UCSD-AML1 (cell line): ENCODE results near the gene KLHL29.

Experiments
- DNase-seq: peaks from one replicate; lab custom pipeline; 2025; ENCODE audit not compliant: unreplicated experiment; lab: John Stamatoyannopoulos, UW

KLHL29 gene

GRCh38 chr2:23642516-23642915 lies 257.5 kb downstream of the KLHL29 start:
- no peak for DNase-seq

GRCh38 chr2:23645230-23645808 lies 260.3 kb downstream of the KLHL29 start:
- DNase-seq: no peak

- DNase-seq: no peak
These were observed 262.6 kb downstream of the KLHL29 start for GRCh38 chr2:23647563-23647962.

DNA sequence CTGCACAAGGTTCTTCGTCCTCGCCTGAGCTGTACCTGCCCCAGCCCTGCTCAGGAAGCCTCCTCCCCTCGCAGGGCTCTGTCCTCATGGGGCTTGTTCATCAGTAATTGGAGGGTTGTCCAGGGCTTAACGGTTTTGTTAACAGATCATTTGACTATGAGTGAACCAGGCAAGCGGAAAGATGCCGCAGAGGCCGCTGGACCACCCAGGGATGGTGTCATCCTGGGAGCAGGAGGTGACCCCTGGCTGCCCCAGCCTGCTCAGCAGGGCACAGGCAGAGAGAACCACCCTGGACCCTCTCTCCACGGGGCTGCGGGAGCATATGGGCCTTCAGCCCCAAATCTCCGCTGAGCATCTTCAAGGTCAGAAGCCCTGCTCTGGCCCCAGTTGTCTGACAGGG lies 264.3 kb downstream of the KLHL29 start:
- DNase-seq: no peak

- DNase-seq: no peak
These were observed 264.8 kb downstream of the KLHL29 start for GRCh38 chr2:23649819-23650218.

DNA sequence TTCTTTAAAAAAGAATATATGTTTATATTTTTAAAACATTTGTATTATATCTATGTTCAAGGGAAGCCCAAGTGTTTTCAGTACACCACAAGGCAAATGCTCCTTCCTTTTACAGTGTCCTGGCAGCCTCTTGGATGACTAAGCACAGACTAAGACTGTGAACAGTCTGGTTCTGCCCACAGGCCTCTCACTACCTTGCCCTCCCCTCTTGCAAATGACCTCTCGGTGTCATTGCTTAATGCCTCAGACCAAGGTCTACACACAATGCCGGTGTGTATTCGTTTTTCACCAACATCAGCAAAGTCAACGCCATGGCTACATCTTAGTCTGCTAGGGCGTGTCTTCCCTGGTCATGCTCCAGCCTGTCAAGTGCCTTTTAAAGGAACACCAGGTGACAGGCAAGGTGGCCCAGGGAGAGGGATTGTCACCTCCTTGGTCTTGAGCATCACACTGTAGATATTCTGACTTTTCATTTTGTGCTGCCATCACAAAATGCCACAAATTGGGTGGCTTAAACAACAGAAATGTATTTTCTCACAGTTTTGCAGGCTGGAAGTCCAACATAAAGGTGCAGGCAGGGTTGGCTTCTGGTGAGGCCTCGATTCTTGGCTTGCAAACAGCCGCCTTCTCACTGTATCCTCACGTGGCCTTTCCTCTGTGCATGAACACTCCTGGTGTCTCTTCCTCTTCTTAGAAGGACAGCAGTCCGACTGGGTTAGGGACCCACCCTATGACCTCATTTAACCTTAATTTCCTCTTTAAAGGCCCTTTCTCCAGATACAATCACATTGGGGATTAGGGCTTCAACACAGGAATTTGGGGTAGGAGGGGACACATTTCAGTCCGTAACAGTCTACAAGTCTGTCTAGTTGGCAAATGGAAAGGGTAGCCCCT lies 266.5 kb downstream of the KLHL29 start:
- DNase-seq: no peak

DNA sequence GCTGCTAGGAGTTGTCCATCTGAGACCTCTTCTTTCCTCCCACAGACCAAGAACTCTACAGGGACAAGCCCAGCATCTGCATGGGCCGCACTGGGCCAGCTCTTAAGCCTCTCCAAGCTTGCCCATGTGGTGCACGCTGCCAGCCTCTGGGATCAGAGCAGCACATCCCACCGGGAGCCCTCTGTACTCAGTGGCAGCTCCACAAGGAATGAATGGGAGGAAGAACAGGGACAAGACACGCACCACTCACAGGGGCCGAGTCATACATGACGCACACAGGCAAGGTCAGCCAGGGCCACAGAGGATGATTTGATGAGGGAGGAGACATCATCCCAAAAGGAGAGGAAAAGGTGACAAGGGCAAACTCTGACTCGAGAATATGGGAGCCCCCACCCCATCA lies 268.3 kb downstream of the KLHL29 start:
- DNase-seq: no peak

DNA sequence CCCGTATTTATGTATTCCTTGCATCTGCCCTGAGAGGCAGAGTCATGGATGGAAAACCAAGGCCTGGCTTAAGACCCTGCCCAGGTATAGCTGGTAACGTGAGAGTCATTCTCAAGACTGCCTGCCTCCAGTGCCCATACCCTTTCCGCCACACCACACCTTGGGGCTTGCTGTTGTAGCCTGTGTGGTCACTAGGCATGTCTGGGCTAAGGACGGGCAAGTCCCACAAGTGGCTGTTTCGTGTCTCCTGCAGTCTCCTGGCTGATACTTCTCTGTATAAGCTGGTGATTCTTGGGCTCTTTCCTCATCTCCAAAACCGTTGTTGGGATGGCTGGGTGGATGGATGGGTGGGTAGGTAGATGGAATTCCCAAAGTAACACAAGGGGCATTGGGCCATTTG lies 269.8 kb downstream of the KLHL29 start:
- DNase-seq: no peak

- no peak for DNase-seq
These were observed 271.1 kb downstream of the KLHL29 start for GRCh38 chr2:23655934-23656596.

DNA sequence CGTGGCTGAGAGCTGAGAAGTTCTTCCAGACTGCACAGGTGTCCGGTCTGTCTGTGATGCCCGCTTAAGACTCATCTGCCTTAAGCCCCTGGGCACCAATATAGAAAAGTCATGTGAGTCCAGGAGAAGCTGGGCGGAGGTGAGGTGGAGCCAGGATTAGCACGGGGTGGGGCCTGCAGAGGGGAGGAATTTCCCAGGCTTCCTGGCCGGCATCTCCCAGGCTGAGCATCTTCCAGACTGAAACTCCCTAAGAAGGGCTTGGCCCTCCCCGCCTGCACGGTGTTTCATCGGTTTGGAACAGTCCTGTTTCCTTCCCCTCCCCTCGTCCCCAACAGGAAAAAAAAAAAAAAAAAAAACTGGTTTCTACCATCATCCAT lies 271.6 kb downstream of the KLHL29 start:
- no peak for DNase-seq

- no peak for DNase-seq
These were observed 272.4 kb downstream of the KLHL29 start for GRCh38 chr2:23657371-23657770.

GRCh38 chr2:23657934-23658333 lies 273.0 kb downstream of the KLHL29 start:
- no peak for DNase-seq

DNA sequence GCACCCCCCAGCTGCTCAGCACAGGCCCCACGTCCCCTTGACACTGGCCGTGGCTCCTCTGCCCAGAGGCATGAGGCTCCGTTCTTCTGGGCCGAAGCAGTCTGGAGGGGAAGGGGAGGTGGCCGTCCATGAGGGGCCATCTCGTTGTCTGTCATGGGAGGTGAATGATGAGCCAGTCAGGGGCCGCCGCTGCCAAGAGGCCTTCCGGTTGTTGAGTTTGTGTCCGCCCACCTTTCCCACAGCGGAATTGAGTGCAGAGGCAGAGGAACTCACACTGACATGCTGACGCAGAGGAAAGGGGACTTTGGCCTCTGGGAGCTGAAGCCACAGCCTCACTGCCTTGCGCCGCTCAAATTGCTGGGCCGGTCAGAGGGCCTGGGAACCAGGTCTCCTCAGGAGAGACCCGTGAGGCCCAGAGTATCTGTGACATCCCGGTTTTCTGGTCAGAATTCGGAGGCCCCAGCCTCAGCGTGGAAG lies 273.5 kb downstream of the KLHL29 start:
- no peak for DNase-seq

- DNase-seq: no peak
These were observed 274.3 kb downstream of the KLHL29 start for GRCh38 chr2:23659328-23659727.

DNA sequence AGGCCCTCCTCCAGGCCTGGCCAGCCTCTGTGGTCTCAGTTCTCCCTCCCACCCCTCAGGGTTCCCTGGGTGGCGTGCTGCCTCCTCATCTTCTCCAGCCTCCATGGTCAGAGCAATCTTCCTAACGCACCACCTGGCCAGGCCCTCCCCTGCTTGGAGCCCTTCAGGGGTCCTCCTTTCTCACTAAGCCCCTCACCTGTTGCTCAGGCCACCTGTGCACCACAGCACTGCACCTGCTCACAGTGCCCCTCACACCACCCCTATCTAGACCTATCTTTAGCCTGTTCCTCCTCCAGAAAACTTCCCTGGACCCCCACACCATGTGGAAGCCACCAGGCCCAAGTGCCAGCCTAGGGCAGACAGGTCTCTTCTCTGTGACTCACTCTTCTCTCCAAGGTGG lies 274.8 kb downstream of the KLHL29 start:
- DNase-seq: no peak

DNA sequence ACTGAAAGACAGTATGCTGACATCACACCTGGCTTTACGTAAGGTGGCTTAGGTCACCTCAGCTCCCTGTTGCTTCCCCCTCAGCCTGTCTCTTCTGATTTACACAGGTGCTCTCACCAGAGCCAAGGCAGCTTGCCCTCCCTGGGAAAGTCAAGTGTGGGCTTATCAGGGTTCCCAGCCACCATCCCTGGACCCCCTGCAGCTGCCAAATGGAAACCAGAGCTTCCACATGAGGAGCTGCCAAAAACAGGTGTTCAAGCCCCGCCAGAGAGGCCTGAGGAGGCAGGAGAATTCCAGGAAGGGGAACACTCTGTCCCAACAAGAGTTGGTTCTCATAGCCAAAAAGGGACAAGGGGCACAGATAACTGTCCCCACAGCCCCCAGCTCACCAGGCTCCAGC lies 275.3 kb downstream of the KLHL29 start:
- no peak for DNase-seq

DNA sequence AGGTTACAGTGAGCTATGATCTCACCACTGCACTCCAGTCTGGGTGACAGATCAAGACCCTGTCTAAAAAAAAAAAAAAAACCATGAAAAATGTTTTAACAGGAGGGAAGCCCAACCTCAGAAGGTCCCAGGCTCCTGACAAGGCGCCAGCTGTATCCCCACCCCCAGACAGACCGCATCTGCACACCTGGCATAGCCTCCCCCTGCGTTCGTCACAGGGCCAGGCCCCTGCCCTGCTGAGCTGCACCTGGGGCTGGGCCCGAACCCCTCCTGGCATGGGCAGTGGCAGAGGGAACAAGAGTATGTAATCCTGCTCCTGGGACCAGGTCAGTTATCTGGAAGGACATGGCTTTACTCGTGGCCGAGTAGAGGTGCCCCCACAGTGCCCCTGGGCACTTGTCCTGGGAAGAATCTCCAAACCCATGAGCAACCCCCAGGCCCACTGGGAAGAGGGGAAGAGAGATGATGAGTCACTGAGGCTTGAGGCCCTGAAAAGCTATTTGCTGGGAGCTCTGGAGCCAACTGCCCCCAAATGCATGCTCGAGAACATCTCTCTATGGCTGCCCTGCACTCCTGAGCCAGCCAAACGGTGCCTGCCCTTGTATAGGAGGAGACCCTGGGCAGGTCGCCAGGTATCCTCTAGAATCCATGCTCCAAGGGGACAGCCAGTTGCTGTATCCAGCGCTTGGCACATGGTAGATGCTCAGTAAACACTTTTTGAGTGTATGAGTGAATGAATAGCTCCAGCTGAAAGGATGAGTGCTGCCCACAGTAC lies 276.5 kb downstream of the KLHL29 start:
- no peak for DNase-seq

DNA sequence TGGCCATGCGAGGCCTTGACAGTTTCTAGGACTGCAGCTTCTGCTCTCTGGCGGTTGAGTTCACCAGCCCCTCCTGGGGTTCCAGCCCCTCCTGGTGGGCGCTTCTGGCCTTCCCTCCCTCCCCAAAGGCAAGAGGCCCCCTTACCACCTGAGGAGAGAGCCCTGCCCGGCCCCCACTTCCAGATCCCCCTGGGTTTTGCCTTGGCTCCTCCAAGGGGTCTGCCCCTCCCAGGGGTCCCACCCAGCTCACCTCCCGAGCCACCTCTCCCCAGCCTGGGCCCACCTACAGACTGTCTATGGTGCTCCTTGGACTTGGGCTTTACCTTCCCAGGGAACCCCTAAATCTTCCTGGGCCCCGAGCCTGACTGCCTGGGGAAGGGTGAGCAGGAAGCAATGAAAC lies 277.5 kb downstream of the KLHL29 start:
- DNase-seq: no peak

DNA sequence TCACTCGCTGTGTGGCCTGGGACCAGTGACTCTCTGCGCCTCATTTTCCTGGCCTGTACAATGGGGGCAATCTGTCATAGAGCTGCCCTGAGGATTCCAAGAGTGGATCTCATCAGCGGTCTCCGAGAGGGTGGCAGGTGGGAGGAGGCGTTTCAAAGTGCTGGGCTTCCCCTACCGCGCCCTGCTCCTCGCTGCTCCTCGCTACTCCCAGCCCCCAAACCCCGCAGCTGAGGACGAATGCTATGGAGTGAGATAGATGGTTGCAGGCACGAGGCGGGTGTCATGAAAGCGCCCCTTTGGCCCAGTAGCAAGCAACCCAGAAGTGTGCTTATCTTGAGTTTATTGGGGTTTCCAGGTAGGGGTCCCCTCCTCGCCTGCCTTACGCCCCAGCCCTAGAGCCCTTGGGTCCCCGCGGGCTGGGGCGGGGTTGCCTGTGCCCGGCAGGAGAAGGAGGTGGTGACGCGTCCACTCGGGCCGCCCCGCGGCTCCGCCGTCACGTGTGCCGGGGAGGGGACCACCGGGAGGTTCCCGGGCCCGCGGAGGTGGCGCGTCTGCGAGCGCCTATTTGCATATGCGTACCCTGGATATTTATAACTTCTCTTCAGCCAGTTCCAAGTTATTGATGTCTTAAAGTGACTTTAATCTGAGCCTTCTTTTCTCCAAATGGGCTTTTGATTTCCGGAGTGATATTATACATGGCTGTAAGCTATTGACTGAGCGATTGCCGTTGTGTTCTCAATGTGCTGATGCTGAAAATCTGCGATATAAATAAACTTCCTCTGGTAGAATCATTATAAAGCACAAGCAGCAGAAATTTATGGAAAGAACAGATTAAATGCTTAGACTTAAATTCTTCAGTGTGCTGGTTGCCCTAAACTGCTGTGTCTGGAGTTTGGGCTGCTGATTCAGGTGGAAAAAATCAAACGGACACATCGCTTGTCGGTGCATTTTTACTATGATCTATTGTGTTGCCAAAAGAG lies 278.3 kb downstream of the KLHL29 start:
- DNase-seq: no peak
